ENCODE data around the gene TMEFF2. TPM values are rescaled to one million over a fixed set of nuclear protein-coding genes. Genes with fewer than 3 reads are reported as not detected.

The TMEFF2 gene
- polyA plus RNA-seq, 1 donor = 2.3 TPM

GRCh38 chr2:192000196-192000980 is 194.3 kb downstream of the TMEFF2 start:
- no peak for DNase-seq
- H3K27ac ChIP-seq (ENCODE audit: low read length) = no peak overlapping the region
- WGBS (ENCODE audit: insufficient coverage, low lambda C conversion rate) = no CpG with 5 or more reads among the region's 1 CpG
- H3K9me3 ChIP-seq (ENCODE audit: control insufficient read depth, low read depth, low read length) = no peaks in the 10 kb centered on the region
- H3K4me1 ChIP-seq (ENCODE audit: control insufficient read depth, insufficient read depth, low read length) = no peaks in the 10 kb centered on the region
- H3K27me3 ChIP-seq (ENCODE audit: control insufficient read depth, insufficient read depth, low read length) = no peaks in the 10 kb centered on the region
- no peak overlapping the region for H3K4me3 ChIP-seq (ENCODE audit: low read length)
- H3K36me3 ChIP-seq (ENCODE audit: control insufficient read depth, insufficient read depth, low read length) = no peaks in the 10 kb centered on the region

GRCh38 chr2:191999101-191999841 is 195.5 kb downstream of the TMEFF2 start:
- no peaks in the 10 kb centered on the region for H3K9me3 ChIP-seq (ENCODE audit: control insufficient read depth, low read depth, low read length)
- no peaks in the 10 kb centered on the region for H3K27me3 ChIP-seq (ENCODE audit: control insufficient read depth, insufficient read depth, low read length)
- H3K4me1 ChIP-seq (ENCODE audit: control insufficient read depth, insufficient read depth, low read length) = no peaks in the 10 kb centered on the region
- no peak overlapping the region for H3K27ac ChIP-seq (ENCODE audit: low read length)
- no peaks in the 10 kb centered on the region for H3K36me3 ChIP-seq (ENCODE audit: control insufficient read depth, insufficient read depth, low read length)
- no peak for DNase-seq
- no peak overlapping the region for H3K4me3 ChIP-seq (ENCODE audit: low read length)
- 100% methylated on average over 1 of the region's 4 CpGs for WGBS (ENCODE audit: insufficient coverage, low lambda C conversion rate)

DNA sequence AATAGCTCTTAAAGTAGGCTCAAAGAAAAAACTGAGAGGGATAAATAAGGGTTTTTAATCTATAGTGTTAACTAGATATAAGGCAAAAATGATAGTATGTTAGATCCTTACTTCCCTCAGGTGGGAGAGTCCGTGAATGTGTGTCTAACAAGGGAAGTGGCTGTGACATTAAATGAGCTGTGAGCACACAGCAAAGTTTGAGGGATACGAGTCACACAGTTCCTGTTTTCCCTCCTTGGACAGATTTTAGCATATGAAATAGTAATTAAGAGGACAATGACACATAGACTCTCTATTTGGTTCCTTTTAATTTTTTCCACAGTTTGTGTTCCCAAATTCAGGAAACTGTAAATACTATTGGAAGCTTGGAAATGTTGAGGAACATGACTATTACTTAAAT is 199.4 kb downstream of the TMEFF2 start:
- DNase-seq = no peak
- no peaks in the 10 kb centered on the region for H3K36me3 ChIP-seq (ENCODE audit: control insufficient read depth, insufficient read depth, low read length)
- H3K4me1 ChIP-seq (ENCODE audit: control insufficient read depth, insufficient read depth, low read length) = no peaks in the 10 kb centered on the region
- WGBS (ENCODE audit: insufficient coverage, low lambda C conversion rate) = 80% methylated on average over 1 of the region's 2 CpGs
- H3K27me3 ChIP-seq (ENCODE audit: control insufficient read depth, insufficient read depth, low read length) = no peaks in the 10 kb centered on the region
- no peak overlapping the region for H3K4me3 ChIP-seq (ENCODE audit: low read length)
- H3K27ac ChIP-seq (ENCODE audit: low read length) = no peak overlapping the region
- H3K9me3 ChIP-seq (ENCODE audit: control insufficient read depth, low read depth, low read length) = no peaks in the 10 kb centered on the region

- Histone ChIP-seq H3K27ac (ENCODE audit: low read length) (no peak overlapping the region), H3K27me3 (ENCODE audit: control insufficient read depth, insufficient read depth, low read length) (no peaks in the 10 kb centered on the region), H3K4me3 (ENCODE audit: low read length) (no peak overlapping the region), H3K36me3 (ENCODE audit: control insufficient read depth, insufficient read depth, low read length) (no peaks in the 10 kb centered on the region), H3K9me3 (ENCODE audit: control insufficient read depth, low read depth, low read length) (no peaks in the 10 kb centered on the region), H3K4me1 (ENCODE audit: control insufficient read depth, insufficient read depth, low read length) (no peaks in the 10 kb centered on the region)
- DNase-seq = no peak
- WGBS (ENCODE audit: insufficient coverage, low lambda C conversion rate) = 75% methylated on average over 2 of the region's 2 CpGs
These were observed 200.0 kb downstream of the TMEFF2 start for GRCh38 chr2:191994749-191995148.

DNA sequence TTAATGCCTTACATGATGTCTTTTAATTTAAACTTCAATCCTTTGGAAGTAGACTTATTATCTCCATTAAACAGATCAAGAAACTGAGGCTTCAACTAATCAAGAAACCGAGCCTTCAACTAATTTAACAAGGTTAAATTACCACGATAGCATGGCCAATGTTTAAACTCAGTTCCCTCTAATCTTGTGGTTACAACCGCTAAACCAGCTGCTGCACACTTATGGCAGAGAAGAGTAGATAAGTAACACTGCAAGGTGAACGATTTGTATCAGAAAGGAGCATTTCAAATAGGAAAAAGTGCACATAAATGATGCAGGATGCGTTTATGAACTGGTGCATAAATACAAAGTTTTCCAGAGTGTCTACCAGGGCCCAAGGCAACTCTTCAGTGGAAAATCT is 203.3 kb downstream of the TMEFF2 start:
- no peak for DNase-seq
- no peaks in the 10 kb centered on the region for H3K36me3 ChIP-seq (ENCODE audit: control insufficient read depth, insufficient read depth, low read length)
- H3K27ac ChIP-seq (ENCODE audit: low read length) = no peak overlapping the region
- 70% methylated on average over 2 of the region's 5 CpGs for WGBS (ENCODE audit: insufficient coverage, low lambda C conversion rate)
- H3K4me3 ChIP-seq (ENCODE audit: low read length) = no peak overlapping the region
- no peaks in the 10 kb centered on the region for H3K27me3 ChIP-seq (ENCODE audit: control insufficient read depth, insufficient read depth, low read length)
- no peaks in the 10 kb centered on the region for H3K4me1 ChIP-seq (ENCODE audit: control insufficient read depth, insufficient read depth, low read length)
- H3K9me3 ChIP-seq (ENCODE audit: control insufficient read depth, low read depth, low read length) = no peaks in the 10 kb centered on the region

- H3K36me3 ChIP-seq (ENCODE audit: control insufficient read depth, insufficient read depth, low read length) = no peaks in the 10 kb centered on the region
- no peak overlapping the region for H3K27ac ChIP-seq (ENCODE audit: low read length)
- no peaks in the 10 kb centered on the region for H3K9me3 ChIP-seq (ENCODE audit: control insufficient read depth, low read depth, low read length)
- WGBS (ENCODE audit: insufficient coverage, low lambda C conversion rate) = 100% methylated on average over 1 of the region's 2 CpGs
- H3K27me3 ChIP-seq (ENCODE audit: control insufficient read depth, insufficient read depth, low read length) = no peaks in the 10 kb centered on the region
- H3K4me3 ChIP-seq (ENCODE audit: low read length) = no peak overlapping the region
- H3K4me1 ChIP-seq (ENCODE audit: control insufficient read depth, insufficient read depth, low read length) = no peaks in the 10 kb centered on the region
- DNase-seq = no peak
These were observed 209.0 kb downstream of the TMEFF2 start for GRCh38 chr2:191985740-191986139.

GRCh38 chr2:191983591-191983990 is 211.1 kb downstream of the TMEFF2 start:
- no peaks in the 10 kb centered on the region for H3K27me3 ChIP-seq (ENCODE audit: control insufficient read depth, insufficient read depth, low read length)
- no peaks in the 10 kb centered on the region for H3K9me3 ChIP-seq (ENCODE audit: control insufficient read depth, low read depth, low read length)
- H3K4me1 ChIP-seq (ENCODE audit: control insufficient read depth, insufficient read depth, low read length) = no peaks in the 10 kb centered on the region
- no peak overlapping the region for H3K27ac ChIP-seq (ENCODE audit: low read length)
- no peak for DNase-seq
- 100% methylated on average over 1 of the region's 1 CpG for WGBS (ENCODE audit: insufficient coverage, low lambda C conversion rate)
- no peak overlapping the region for H3K4me3 ChIP-seq (ENCODE audit: low read length)
- H3K36me3 ChIP-seq (ENCODE audit: control insufficient read depth, insufficient read depth, low read length) = no peaks in the 10 kb centered on the region

GRCh38 chr2:191983186-191983585 is 211.5 kb downstream of the TMEFF2 start:
- no peaks in the 10 kb centered on the region for H3K9me3 ChIP-seq (ENCODE audit: control insufficient read depth, low read depth, low read length)
- no peaks in the 10 kb centered on the region for H3K36me3 ChIP-seq (ENCODE audit: control insufficient read depth, insufficient read depth, low read length)
- H3K27ac ChIP-seq (ENCODE audit: low read length) = no peak overlapping the region
- DNase-seq = no peak
- no peaks in the 10 kb centered on the region for H3K27me3 ChIP-seq (ENCODE audit: control insufficient read depth, insufficient read depth, low read length)
- no peak overlapping the region for H3K4me3 ChIP-seq (ENCODE audit: low read length)
- no peaks in the 10 kb centered on the region for H3K4me1 ChIP-seq (ENCODE audit: control insufficient read depth, insufficient read depth, low read length)

- Histone ChIP-seq H3K4me1 (ENCODE audit: control insufficient read depth, insufficient read depth, low read length) (no peaks in the 10 kb centered on the region), H3K9me3 (ENCODE audit: control insufficient read depth, low read depth, low read length) (no peaks in the 10 kb centered on the region), H3K4me3 (ENCODE audit: low read length) (no peak overlapping the region), H3K36me3 (ENCODE audit: control insufficient read depth, insufficient read depth, low read length) (no peaks in the 10 kb centered on the region), H3K27ac (ENCODE audit: low read length) (no peak overlapping the region), H3K27me3 (ENCODE audit: control insufficient read depth, insufficient read depth, low read length) (no peaks in the 10 kb centered on the region)
- 100% methylated on average over 2 of the region's 5 CpGs for WGBS (ENCODE audit: insufficient coverage, low lambda C conversion rate)
- DNase-seq = no peak
These were observed 213.0 kb downstream of the TMEFF2 start for GRCh38 chr2:191981706-191982105.

DNA sequence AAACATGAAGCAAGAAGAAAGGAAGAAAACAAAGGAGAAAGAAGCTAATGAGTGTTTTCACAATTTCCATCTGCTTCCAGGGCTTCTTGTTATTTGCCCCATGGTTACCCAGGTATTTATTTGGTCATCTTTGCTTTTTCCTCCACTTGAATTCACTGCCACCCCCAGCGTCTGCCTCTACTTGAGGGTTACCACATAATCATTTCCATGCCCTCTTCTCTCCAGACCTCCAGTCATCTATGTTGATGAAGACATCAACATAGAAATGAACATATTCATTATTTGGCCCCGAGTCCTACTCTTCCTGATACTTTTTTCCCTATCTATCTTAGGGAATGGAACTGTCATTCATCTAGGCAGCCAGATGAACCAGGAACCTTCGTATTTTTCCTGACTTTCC is 214.2 kb downstream of the TMEFF2 start:
- H3K36me3 ChIP-seq (ENCODE audit: control insufficient read depth, insufficient read depth, low read length) = no peaks in the 10 kb centered on the region
- no peaks in the 10 kb centered on the region for H3K9me3 ChIP-seq (ENCODE audit: control insufficient read depth, low read depth, low read length)
- H3K4me1 ChIP-seq (ENCODE audit: control insufficient read depth, insufficient read depth, low read length) = no peaks in the 10 kb centered on the region
- no peaks in the 10 kb centered on the region for H3K27me3 ChIP-seq (ENCODE audit: control insufficient read depth, insufficient read depth, low read length)
- WGBS (ENCODE audit: insufficient coverage, low lambda C conversion rate) = 90% methylated on average over 3 of the region's 3 CpGs
- no peak overlapping the region for H3K4me3 ChIP-seq (ENCODE audit: low read length)
- no peak overlapping the region for H3K27ac ChIP-seq (ENCODE audit: low read length)
- DNase-seq = no peak
